ENCODE measurements around the gene KLHL30. TPM values are rescaled to one million over a fixed set of nuclear protein-coding genes. Genes with fewer than 3 reads are reported as not detected.

KLHL30 gene
- total and polyA plus RNA-seq, 12 donors: 0.10 to 4.3 (median 0.16) TPM; not detected in 4

DNA sequence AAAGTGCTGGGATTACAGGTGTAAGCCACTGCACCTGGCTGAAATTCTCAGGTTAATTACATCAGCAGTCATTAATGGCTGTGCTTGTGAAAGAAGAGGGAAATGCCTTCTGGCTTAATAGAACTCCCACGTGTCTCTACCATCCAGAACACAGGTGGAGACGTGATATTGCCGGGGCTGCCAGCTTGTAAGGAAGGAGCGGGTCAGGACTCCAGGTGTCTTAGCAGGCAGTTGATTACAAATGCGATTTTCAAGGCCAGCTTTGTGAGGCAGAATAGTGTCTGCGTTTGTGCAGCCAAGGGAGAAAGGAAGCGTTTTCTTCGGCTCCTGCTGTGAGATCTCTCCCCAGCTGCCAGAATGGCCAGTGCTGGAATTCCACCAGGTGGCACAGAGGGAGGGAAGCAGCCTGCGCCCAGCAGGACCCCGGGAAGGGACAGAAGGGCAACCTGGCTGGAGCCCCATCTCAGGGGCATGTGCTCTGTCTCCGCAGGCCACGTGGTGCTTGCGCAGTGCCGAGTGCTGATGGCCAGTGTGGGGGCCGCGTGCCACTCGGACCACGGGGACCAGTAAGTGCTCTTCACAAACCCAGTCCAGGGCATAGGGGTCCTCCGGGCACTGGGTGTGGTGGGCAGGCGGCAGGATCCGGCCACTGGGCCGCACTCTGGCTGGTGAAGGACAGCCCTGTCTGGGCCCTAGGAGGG lies 42.0 kb upstream of the KLHL30 start:
- TF ChIP-seq POLR2A (IDR thresholded peaks at IDR 0.05) (no peak), CTCF (IDR thresholded peaks at IDR 0.05) (no peak)
- H3K9me3 ChIP-seq (replicated peaks in 1 of 3): no peaks in the 10 kb centered on the region
- 76 to 86% (median 82%) methylated on average over 16 to 22 of the region's 22 CpGs for WGBS, 4 donors
- intact Hi-C loops (cut with DNase I): no loop called here
- H3K36me3 ChIP-seq (replicated peaks in 1 of 2): no peaks in the 10 kb centered on the region
- no peaks in the 10 kb centered on the region for H3K27me3 ChIP-seq
- DNase-seq: peak in 2 of 7 donors; percentile 9 to 38
- no peak overlapping the region for H3K27ac ChIP-seq
- H3K4me1 ChIP-seq (replicated peaks in 1 of 2): no peaks in the 10 kb centered on the region
- H3K4me3 ChIP-seq: no peak overlapping the region

DNA sequence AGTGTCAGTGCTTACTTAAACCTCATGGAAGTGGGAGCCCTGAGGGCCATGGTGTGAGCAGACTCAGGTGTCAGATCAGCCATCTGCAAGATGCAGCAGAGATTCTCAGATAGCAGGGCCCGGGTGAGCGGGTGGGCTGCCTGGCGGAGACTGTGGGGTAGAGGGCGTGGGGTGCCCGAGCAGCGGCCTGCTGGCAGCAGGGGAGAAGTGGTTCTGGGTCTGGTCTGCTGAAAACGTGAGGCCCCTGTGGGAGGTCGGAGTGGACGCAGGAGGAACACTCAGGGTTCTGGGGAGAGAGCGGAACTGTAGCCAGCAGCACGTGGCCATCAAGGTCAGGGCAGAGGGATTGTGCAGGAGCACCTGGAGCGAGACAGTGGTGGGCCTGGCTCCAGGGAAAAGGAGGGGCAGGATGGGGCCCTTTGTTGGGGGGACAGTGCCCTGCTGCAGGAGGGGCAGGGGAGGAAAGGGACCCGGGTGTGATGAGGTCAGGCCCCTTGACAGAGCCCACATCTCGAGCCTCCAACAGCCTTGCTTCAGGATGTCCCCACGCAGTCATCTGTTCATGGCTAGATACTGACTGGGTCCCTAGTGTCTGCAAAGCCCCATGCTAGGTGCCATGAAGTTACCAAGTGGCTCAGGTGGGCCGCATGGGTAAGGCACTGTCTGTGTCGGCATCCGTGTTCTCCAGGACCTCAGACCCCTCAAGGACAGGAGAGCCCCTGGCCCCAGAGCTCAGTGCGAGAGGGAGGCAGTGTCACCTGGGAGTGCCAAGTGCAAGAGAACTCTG lies 41.1 kb upstream of the KLHL30 start:
- Histone ChIP-seq H3K4me1 (replicated peaks in 1 of 2) (no peaks in the 10 kb centered on the region), H3K4me3 (no peak overlapping the region), H3K27ac (no peak overlapping the region), H3K36me3 (replicated peaks in 1 of 2) (no peaks in the 10 kb centered on the region), H3K27me3 (no peaks in the 10 kb centered on the region), H3K9me3 (replicated peaks in 1 of 3) (no peaks in the 10 kb centered on the region)
- WGBS, 4 donors: 69 to 82% (median 76%) methylated on average over 15 to 19 of the region's 19 CpGs
- intact Hi-C loops (cut with DNase I): no loop called here
- no peak for TF ChIP-seq POLR2A (IDR thresholded peaks at IDR 0.05)
- no peak for TF ChIP-seq CTCF (IDR thresholded peaks at IDR 0.05)
- peak in 2 of 7 donors; percentile 17 to 42 for DNase-seq

- no peaks in the 10 kb centered on the region for H3K36me3 ChIP-seq (replicated peaks in 1 of 2)
- H3K9me3 ChIP-seq (replicated peaks in 1 of 3): no peaks in the 10 kb centered on the region
- no peaks in the 10 kb centered on the region for H3K4me1 ChIP-seq (replicated peaks in 1 of 2)
- H3K4me3 ChIP-seq: no peak overlapping the region
- peak in 6 of 7 donors; percentile 35 to 76 (median 53) for DNase-seq
- 57 to 76% (median 72%) methylated on average over 4 to 37 of the region's 37 CpGs for WGBS, 4 donors
- intact Hi-C loops (cut with DNase I): no loop called here
- TF ChIP-seq POLR2A (IDR thresholded peaks at IDR 0.05) (no peak), CTCF (IDR thresholded peaks at IDR 0.05) (no peak)
- no peaks in the 10 kb centered on the region for H3K27me3 ChIP-seq
- H3K27ac ChIP-seq: peak overlapping the region in 1 of 5 donors; percentile 45
Measured at GRCh38 chr2:238097988-238098871, 40.2 kb upstream of the KLHL30 start.

Measured in adrenal gland (tissue), 12 donors.